ENCODE data around the gene PTGIR. TPM values are rescaled to one million over a fixed set of nuclear protein-coding genes. Genes with fewer than 3 reads are reported as not detected.
"Not testable (repeated sequence)": the region's sequence is repeated elsewhere in the genome, so short reads cannot be mapped to it uniquely, and the experiment has no call there.

Gene PTGIR
- polyA plus RNA-seq, 4 donors, result 0.45 to 3.4 (median 1.6) TPM; not detected in 1

DNA sequence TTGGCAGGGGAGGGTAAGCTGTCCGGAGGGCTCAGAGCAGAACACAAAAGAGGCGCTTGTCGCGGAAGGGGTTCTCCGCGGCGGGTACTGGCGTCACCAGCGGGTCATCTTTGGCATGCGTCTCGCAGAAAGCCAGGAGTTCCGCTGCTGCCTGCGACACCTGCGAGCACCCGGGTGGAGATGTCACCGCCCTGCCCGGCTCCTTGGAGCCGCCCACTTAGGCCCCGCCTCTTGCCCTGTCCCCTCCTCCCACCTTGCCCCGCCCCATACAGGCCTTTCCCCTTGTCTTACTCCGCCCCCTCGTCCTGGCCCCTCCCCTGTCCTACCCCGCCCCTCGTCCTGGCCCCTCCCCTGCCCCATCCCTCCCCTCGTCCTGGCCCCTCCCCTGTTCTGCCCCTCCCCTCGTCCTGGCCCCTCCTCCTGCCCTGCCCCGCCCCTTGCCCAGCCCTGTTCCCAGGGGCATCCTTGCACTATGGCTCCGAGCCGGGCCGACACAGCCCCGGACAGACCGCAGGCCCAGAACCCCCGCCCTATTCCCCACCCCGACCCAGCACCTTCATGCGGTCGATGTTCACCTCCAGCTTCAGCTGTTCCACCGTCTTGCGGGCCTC lies 9.3 kb upstream of the PTGIR start:
- H3K4me3 ChIP-seq (ENCODE audit: low read depth in 1 of 3, low read length in 3 of 3), result peak overlapping the region in 2 of 3 donors; percentile 24
- peaks cover 0 to 61% (median 3%) of the 10 kb centered on the region in 3 donors for H3K27me3 ChIP-seq (ENCODE audit: control insufficient read depth in 3 of 3, insufficient read depth in 3 of 3, low read length in 3 of 3)
- FAIRE-seq (no peak), DNase-seq (peak; percentile 92 to 94)
- H3K36me3 ChIP-seq (ENCODE audit: control insufficient read depth in 3 of 3, insufficient read depth in 2 of 3, low read depth in 1 of 3, low read length in 3 of 3), result no peaks in the 10 kb centered on the region
- H3K27ac ChIP-seq (ENCODE audit: low read depth in 1 of 3, low read length in 2 of 3), result no peak overlapping the region
- WGBS, 3 donors, result 2 to 6% (median 2%) methylated on average over 35 to 38 of the region's 38 CpGs
- H3K4me1 ChIP-seq (ENCODE audit: control insufficient read depth in 3 of 3, insufficient read depth in 2 of 3, low read depth in 1 of 3, low read length in 2 of 3), result peaks cover 0 to 20% (median 5%) of the 10 kb centered on the region in 3 donors
- H3K9me3 ChIP-seq (ENCODE audit: control insufficient read depth in 2 of 2, insufficient read depth in 1 of 2, low read depth in 1 of 2, low read length in 1 of 2), result no peaks in the 10 kb centered on the region

GRCh38 chr19:46633130-46633529 lies 8.2 kb upstream of the PTGIR start:
- no peak overlapping the region for H3K27ac ChIP-seq (ENCODE audit: low read depth in 1 of 3, low read length in 2 of 3)
- peaks cover 0 to 20% (median 5%) of the 10 kb centered on the region in 3 donors for H3K4me1 ChIP-seq (ENCODE audit: control insufficient read depth in 3 of 3, insufficient read depth in 2 of 3, low read depth in 1 of 3, low read length in 2 of 3)
- FAIRE-seq (no peak), DNase-seq (peak in 1 of 2 donors; percentile 48)
- no peaks in the 10 kb centered on the region for H3K36me3 ChIP-seq (ENCODE audit: control insufficient read depth in 3 of 3, insufficient read depth in 2 of 3, low read depth in 1 of 3, low read length in 3 of 3)
- WGBS, 3 donors, result 38 to 79% (median 47%) methylated on average over 3 of the region's 3 CpGs
- no peak overlapping the region for H3K4me3 ChIP-seq (ENCODE audit: low read depth in 1 of 3, low read length in 3 of 3)
- no peaks in the 10 kb centered on the region for H3K9me3 ChIP-seq (ENCODE audit: control insufficient read depth in 2 of 2, insufficient read depth in 1 of 2, low read depth in 1 of 2, low read length in 1 of 2)
- peaks cover 0 to 52% (median 3%) of the 10 kb centered on the region in 3 donors for H3K27me3 ChIP-seq (ENCODE audit: control insufficient read depth in 3 of 3, insufficient read depth in 3 of 3, low read length in 3 of 3)

DNA sequence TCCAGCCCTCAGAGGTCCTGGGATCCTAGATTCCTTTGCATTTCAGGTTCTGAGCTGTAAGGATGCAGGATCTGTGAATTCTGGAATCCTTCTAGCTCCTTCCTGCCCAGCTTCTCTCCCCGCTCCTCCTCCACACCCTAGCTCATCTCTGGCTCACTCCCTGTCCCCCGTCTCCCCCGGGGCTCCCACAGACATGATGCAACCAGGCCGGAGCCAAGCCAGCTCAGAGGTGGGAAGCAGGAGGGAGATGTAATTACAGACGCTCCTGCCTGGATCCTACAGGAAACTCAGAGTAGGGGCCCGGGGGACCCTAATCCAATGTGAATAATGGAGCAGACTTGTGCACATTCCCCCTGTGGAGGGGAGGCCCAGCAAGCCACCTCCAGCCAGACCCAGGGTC lies 6.6 kb upstream of the PTGIR start:
- H3K27ac ChIP-seq (ENCODE audit: low read depth in 1 of 3, low read length in 2 of 3), result no peak overlapping the region
- peaks cover 0 to 37% (median 3%) of the 10 kb centered on the region in 3 donors for H3K27me3 ChIP-seq (ENCODE audit: control insufficient read depth in 3 of 3, insufficient read depth in 3 of 3, low read length in 3 of 3)
- DNase-seq (no peak), FAIRE-seq (no peak)
- no peaks in the 10 kb centered on the region for H3K9me3 ChIP-seq (ENCODE audit: control insufficient read depth in 2 of 2, insufficient read depth in 1 of 2, low read depth in 1 of 2, low read length in 1 of 2)
- no peaks in the 10 kb centered on the region for H3K36me3 ChIP-seq (ENCODE audit: control insufficient read depth in 3 of 3, insufficient read depth in 2 of 3, low read depth in 1 of 3, low read length in 3 of 3)
- peaks cover 0 to 20% (median 5%) of the 10 kb centered on the region in 3 donors for H3K4me1 ChIP-seq (ENCODE audit: control insufficient read depth in 3 of 3, insufficient read depth in 2 of 3, low read depth in 1 of 3, low read length in 2 of 3)
- no peak overlapping the region for H3K4me3 ChIP-seq (ENCODE audit: low read depth in 1 of 3, low read length in 3 of 3)
- 57 to 71% (median 65%) methylated on average over 6 of the region's 6 CpGs for WGBS, 3 donors

DNA sequence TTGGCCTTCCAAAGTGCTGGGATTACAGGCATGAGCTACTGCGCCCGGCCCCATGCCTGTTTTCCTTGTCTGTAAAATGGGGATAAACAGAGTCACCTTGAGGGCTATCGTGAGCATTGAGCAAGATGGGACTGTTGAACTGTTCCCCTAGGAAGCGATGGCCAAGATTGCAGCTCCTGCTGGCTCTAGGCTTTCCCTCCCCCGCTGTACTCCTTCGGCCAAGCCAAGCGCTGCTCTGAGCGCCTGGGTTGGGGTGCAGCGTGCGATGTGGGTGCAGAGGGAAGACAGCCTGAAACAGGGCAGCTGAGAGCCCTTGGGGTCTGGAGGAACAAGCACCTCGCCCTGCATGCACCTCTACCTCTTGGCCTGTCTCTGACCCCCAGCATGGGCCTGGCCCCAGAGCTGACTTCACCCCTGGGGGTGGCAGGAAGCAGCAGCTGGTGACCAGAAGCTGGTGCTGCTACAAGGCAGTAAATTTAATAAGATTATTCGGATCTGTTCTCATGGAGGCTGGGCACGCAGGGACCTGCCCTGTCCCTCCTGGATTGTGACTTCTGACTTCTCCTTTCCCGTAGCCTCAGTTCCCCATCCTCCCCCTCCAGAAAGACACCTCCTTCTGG lies 5.8 kb upstream of the PTGIR start:
- Histone ChIP-seq H3K36me3 (ENCODE audit: control insufficient read depth in 3 of 3, insufficient read depth in 2 of 3, low read depth in 1 of 3, low read length in 3 of 3) (no peaks in the 10 kb centered on the region), H3K27me3 (ENCODE audit: control insufficient read depth in 3 of 3, insufficient read depth in 3 of 3, low read length in 3 of 3) (peaks cover 0 to 30% (median 0%) of the 10 kb centered on the region in 3 donors), H3K4me1 (ENCODE audit: control insufficient read depth in 3 of 3, insufficient read depth in 2 of 3, low read depth in 1 of 3, low read length in 2 of 3) (peaks cover 0 to 21% (median 5%) of the 10 kb centered on the region in 3 donors), H3K4me3 (ENCODE audit: low read depth in 1 of 3, low read length in 3 of 3) (no peak overlapping the region), H3K9me3 (ENCODE audit: control insufficient read depth in 2 of 2, insufficient read depth in 1 of 2, low read depth in 1 of 2, low read length in 1 of 2) (no peaks in the 10 kb centered on the region), H3K27ac (ENCODE audit: low read depth in 1 of 3, low read length in 2 of 3) (no peak overlapping the region)
- WGBS, 3 donors, result 86 to 91% (median 91%) methylated on average over 14 of the region's 14 CpGs
- DNase-seq (no peak), FAIRE-seq (no peak)

DNA sequence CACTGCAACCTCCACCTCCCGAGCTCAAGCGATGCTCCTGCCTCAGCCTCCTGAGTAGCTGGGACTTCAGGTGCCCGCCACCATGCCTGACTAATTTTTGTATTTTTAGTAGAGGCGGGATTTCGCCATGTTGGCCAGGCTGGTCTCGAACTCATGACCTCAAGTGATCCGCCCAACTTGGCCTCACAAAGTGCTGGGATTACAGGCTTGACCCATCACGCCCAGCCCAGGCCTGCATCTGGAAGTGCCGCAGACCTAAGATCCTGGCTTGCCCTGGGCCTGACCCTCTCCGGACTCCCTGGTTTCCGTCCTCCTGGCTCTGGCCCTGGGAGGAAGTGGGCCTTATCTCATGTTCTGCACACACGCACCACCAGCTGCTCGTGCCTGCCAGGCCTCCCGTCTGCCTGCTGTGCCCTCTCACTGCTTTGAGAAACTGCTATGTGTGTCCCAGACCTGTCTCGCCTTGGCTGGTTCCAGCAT lies 4.7 kb upstream of the PTGIR start:
- Histone ChIP-seq H3K27me3 (ENCODE audit: control insufficient read depth in 3 of 3, insufficient read depth in 3 of 3, low read length in 3 of 3) (peaks cover 0 to 29% (median 0%) of the 10 kb centered on the region in 3 donors), H3K4me3 (ENCODE audit: low read depth in 1 of 3, low read length in 3 of 3) (no peak overlapping the region), H3K36me3 (ENCODE audit: control insufficient read depth in 3 of 3, insufficient read depth in 2 of 3, low read depth in 1 of 3, low read length in 3 of 3) (no peaks in the 10 kb centered on the region), H3K9me3 (ENCODE audit: control insufficient read depth in 2 of 2, insufficient read depth in 1 of 2, low read depth in 1 of 2, low read length in 1 of 2) (no peaks in the 10 kb centered on the region), H3K4me1 (ENCODE audit: control insufficient read depth in 3 of 3, insufficient read depth in 2 of 3, low read depth in 1 of 3, low read length in 2 of 3) (peaks cover 0 to 24% (median 5%) of the 10 kb centered on the region in 3 donors), H3K27ac (ENCODE audit: low read depth in 1 of 3, low read length in 2 of 3) (no peak overlapping the region)
- no peak for FAIRE-seq
- DNase-seq, result no peak
- WGBS, 3 donors, result 70 to 77% (median 74%) methylated on average over 15 of the region's 15 CpGs

GRCh38 chr19:46628970-46629369 lies 4.1 kb upstream of the PTGIR start:
- 81 to 86% (median 81%) methylated on average over 7 of the region's 7 CpGs for WGBS, 3 donors
- FAIRE-seq, result not testable (repeated sequence)

GRCh38 chr19:46626446-46626845 lies 1.6 kb upstream of the PTGIR start:
- H3K27ac ChIP-seq (ENCODE audit: low read depth in 1 of 3, low read length in 2 of 3), result peak overlapping the region in 1 of 3 donors; percentile 87

More at GRCh38 chr19:46628970-46629369, 4.1 kb upstream of the PTGIR start:
- not testable (repeated sequence) for H3K36me3 ChIP-seq (ENCODE audit: control insufficient read depth in 3 of 3, insufficient read depth in 2 of 3, low read depth in 1 of 3, low read length in 3 of 3); H3K9me3 ChIP-seq (ENCODE audit: control insufficient read depth in 2 of 2, insufficient read depth in 1 of 2, low read depth in 1 of 2, low read length in 1 of 2); H3K4me3 ChIP-seq (ENCODE audit: low read depth in 1 of 3, low read length in 3 of 3); H3K27ac ChIP-seq (ENCODE audit: low read depth in 1 of 3, low read length in 2 of 3); DNase-seq
- Histone ChIP-seq H3K4me1 (ENCODE audit: control insufficient read depth in 3 of 3, insufficient read depth in 2 of 3, low read depth in 1 of 3, low read length in 2 of 3) (peaks cover 0 to 20% (median 5%) of the 10 kb centered on the region in 3 donors), H3K27me3 (ENCODE audit: control insufficient read depth in 3 of 3, insufficient read depth in 3 of 3, low read length in 3 of 3) (peaks cover 0 to 25% (median 0%) of the 10 kb centered on the region in 3 donors)

DNA sequence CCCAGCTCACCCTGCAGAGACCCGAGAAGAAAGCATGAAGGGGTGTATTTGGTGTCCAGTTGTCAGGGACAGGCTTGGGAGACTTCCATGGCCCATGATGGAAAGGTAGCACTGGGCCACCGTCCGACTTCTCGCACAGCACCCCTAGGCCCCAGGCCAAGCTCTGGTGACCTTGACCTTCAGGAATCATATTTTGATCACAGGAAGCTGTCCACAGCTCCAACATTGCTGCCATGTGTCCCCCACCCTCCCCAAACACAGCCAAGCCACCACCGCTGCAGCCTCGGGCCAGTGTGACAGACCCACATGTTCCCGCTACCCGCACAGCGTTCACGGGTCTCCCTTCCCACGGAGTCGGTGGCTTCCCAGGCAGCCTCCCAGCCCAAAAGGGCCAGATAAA lies 842 bp upstream of the PTGIR start:
- Histone ChIP-seq H3K36me3 (ENCODE audit: control insufficient read depth in 3 of 3, insufficient read depth in 2 of 3, low read depth in 1 of 3, low read length in 3 of 3) (no peaks in the 10 kb centered on the region), H3K27me3 (ENCODE audit: control insufficient read depth in 3 of 3, insufficient read depth in 3 of 3, low read length in 3 of 3) (peaks cover 0 to 26% (median 0%) of the 10 kb centered on the region in 3 donors), H3K9me3 (ENCODE audit: control insufficient read depth in 2 of 2, insufficient read depth in 1 of 2, low read depth in 1 of 2, low read length in 1 of 2) (no peaks in the 10 kb centered on the region), H3K4me3 (ENCODE audit: low read depth in 1 of 3, low read length in 3 of 3) (no peak overlapping the region), H3K27ac (ENCODE audit: low read depth in 1 of 3, low read length in 2 of 3) (peak overlapping the region in 2 of 3 donors; percentile 76 to 87), H3K4me1 (ENCODE audit: control insufficient read depth in 3 of 3, insufficient read depth in 2 of 3, low read depth in 1 of 3, low read length in 2 of 3) (peaks cover 0 to 8% (median 0%) of the 10 kb centered on the region in 3 donors)
- 75 to 90% (median 85%) methylated on average over 10 to 12 of the region's 12 CpGs for WGBS, 3 donors
- FAIRE-seq (no peak), DNase-seq (no peak)

More at GRCh38 chr19:46626446-46626845, 1.6 kb upstream of the PTGIR start:
- DNase-seq, result no peak
- Histone ChIP-seq H3K4me1 (ENCODE audit: control insufficient read depth in 3 of 3, insufficient read depth in 2 of 3, low read depth in 1 of 3, low read length in 2 of 3) (peaks cover 0 to 11% (median 0%) of the 10 kb centered on the region in 3 donors), H3K9me3 (ENCODE audit: control insufficient read depth in 2 of 2, insufficient read depth in 1 of 2, low read depth in 1 of 2, low read length in 1 of 2) (no peaks in the 10 kb centered on the region), H3K27me3 (ENCODE audit: control insufficient read depth in 3 of 3, insufficient read depth in 3 of 3, low read length in 3 of 3) (peaks cover 0 to 24% (median 0%) of the 10 kb centered on the region in 3 donors), H3K4me3 (ENCODE audit: low read depth in 1 of 3, low read length in 3 of 3) (no peak overlapping the region), H3K36me3 (ENCODE audit: control insufficient read depth in 3 of 3, insufficient read depth in 2 of 3, low read depth in 1 of 3, low read length in 3 of 3) (no peaks in the 10 kb centered on the region)
- no peak for FAIRE-seq
- 54 to 76% (median 66%) methylated on average over 14 of the region's 14 CpGs for WGBS, 3 donors
